Trophoblast cell (in vitro differentiated cells and primary cell): ENCODE measurements around the gene ATF4.

Experiments
- DNase-seq, 2 donors: peaks; one replicate each; pipeline ENCODE4 v3.0.0-alpha.2; 2016
- H2AFZ ChIP-seq: 2 replicates; pipeline ENCODE4 v1.6.1; 2013; ENCODE audit warnings: low read length, moderate library complexity, mild to moderate bottlenecking; ENCODE audit not compliant: insufficient read depth, poor library complexity
- H2AK5ac ChIP-seq: 2 replicates; pipeline ENCODE4 v1.6.1; 2013; ENCODE audit warnings: mild to moderate bottlenecking, low read length
- H2BK120ac ChIP-seq: 2 replicates; pipeline ENCODE4 v1.6.1; 2013; ENCODE audit warnings: low read length, mild to moderate bottlenecking, moderate library complexity; ENCODE audit not compliant: insufficient read depth, poor library complexity
- H2BK12ac ChIP-seq: 2 replicates; pipeline ENCODE4 v1.6.1; 2013; ENCODE audit warnings: mild to moderate bottlenecking, low read length, moderate library complexity
- H2BK5ac ChIP-seq: 2 replicates; pipeline ENCODE4 v1.6.1; 2013; ENCODE audit warnings: low read length, low read depth, moderate library complexity, mild to moderate bottlenecking; ENCODE audit not compliant: poor library complexity
- H3K14ac ChIP-seq: 2 replicates; pipeline ENCODE4 v1.6.1; 2013; ENCODE audit warnings: mild to moderate bottlenecking, low read length
- H3K18ac ChIP-seq: 2 replicates; pipeline ENCODE4 v1.6.1; 2013; ENCODE audit warnings: mild to moderate bottlenecking, low read length
- H3K23ac ChIP-seq: 2 replicates; pipeline ENCODE4 v1.6.1; 2013; ENCODE audit warnings: low read length
- H3K27ac ChIP-seq: 2 replicates; pipeline ENCODE4 v1.5.1; 2013; ENCODE audit warnings: low read depth, mild to moderate bottlenecking, inconsistent platforms, low read length, moderate library complexity
- H3K27me3 ChIP-seq: 2 replicates; pipeline ENCODE4 v1.6.1; 2013; ENCODE audit warnings: inconsistent platforms, mild to moderate bottlenecking, low read length, moderate library complexity; ENCODE audit not compliant: insufficient read depth
- H3K36me3 ChIP-seq, 2 experiments: 1 replicate in 1 of 2; 2 replicates in 1 of 2; pipeline ENCODE4 v1.6.1; 2013; ENCODE audit warnings: low read length in 2 of 2, mild to moderate bottlenecking in 2 of 2, moderate library complexity in 1 of 2; ENCODE audit not compliant: insufficient read depth in 2 of 2, control insufficient read depth in 1 of 2
- H3K4ac ChIP-seq: 2 replicates; pipeline ENCODE4 v1.6.1; 2013; ENCODE audit warnings: low read depth, mild to moderate bottlenecking, low read length, moderate library complexity
- H3K4me1 ChIP-seq, 2 experiments: 1 replicate in 1 of 2; 2 replicates in 1 of 2; pipeline ENCODE4 v1.6.1; 2013; ENCODE audit warnings: low read length in 2 of 2, mild to moderate bottlenecking in 2 of 2, moderate library complexity in 1 of 2; ENCODE audit not compliant: insufficient read depth in 2 of 2, control insufficient read depth in 1 of 2
- H3K4me2 ChIP-seq: 2 replicates; pipeline ENCODE4 v1.6.1; 2013; ENCODE audit warnings: inconsistent platforms, mild to moderate bottlenecking, low read length, moderate library complexity
- H3K4me3 ChIP-seq: 2 replicates; pipeline ENCODE4 v1.5.1; 2013; ENCODE audit warnings: mild to moderate bottlenecking, low read depth, low read length, inconsistent platforms
- H3K79me1 ChIP-seq: one replicate; pipeline ENCODE4 v1.6.1; 2013; ENCODE audit warnings: low read length
- H3K79me2 ChIP-seq: 2 replicates; pipeline ENCODE4 v1.6.1; 2013; ENCODE audit warnings: low read length, mild to moderate bottlenecking; ENCODE audit not compliant: control insufficient read depth, insufficient read depth, poor library complexity
- H3K9ac ChIP-seq: 2 replicates; pipeline ENCODE4 v1.6.1; 2013; ENCODE audit warnings: mild to moderate bottlenecking, low read length
- H3K9me3 ChIP-seq: 2 replicates; pipeline ENCODE4 v1.6.1; 2013; ENCODE audit warnings: low read depth, mild to moderate bottlenecking, control low read depth, inconsistent platforms, low read length; ENCODE audit not compliant: insufficient read depth
- H4K12ac ChIP-seq: 2 replicates; pipeline ENCODE4 v1.6.1; 2013; ENCODE audit warnings: low read depth, mild to moderate bottlenecking, low read length, moderate library complexity
- H4K8ac ChIP-seq: 2 replicates; pipeline ENCODE4 v1.6.1; 2013; ENCODE audit warnings: low read depth, mild to moderate bottlenecking, low read length, moderate library complexity
- H4K91ac ChIP-seq: one replicate; pipeline ENCODE4 v1.6.1; 2013; ENCODE audit warnings: low read depth, mild to moderate bottlenecking, low read length, moderate library complexity
- WGBS: extraction: QIAGEN DNeasy Blood & Tissue Kit; methylation state at CpG from one replicate; pipeline ENCODE4 v1.1.7; 2013; ENCODE audit warnings: missing lambda C conversion rate; ENCODE audit not compliant: insufficient read length, insufficient coverage; ENCODE audit errors: extremely low coverage; 5-methylcytosine and 5-hydroxymethylcytosine counted together

ATF4 gene

DNA sequence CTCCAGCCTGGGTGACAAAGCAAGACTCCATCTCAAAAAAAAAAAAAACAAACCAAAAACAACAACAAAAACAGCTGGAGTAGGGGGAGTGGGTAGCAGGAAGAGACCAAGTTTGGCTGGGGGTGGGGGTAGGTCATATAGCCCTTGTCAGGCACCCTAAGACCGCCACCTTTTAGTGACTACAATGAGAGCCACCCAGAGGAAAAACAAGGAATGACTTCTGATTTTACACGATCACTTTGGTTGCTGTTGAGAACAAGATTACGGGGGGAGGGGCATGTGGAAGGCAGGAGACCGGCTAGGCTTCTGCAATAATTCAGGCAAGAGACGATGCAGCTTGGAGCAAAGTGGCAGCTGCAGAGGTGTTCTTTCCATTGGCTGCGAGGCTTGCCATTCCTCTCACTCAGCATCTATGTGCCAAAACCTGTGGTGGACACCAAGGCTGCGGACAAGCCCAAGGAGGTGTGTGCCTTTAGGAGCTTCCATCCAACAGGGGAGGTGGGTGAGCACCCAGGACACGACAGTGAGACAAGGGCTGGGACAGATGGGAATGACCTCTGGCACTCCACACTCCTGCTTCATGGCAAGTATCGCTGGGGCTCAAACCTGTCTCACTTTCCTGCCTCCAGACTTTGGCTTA is 10.4 kb downstream of the ATF4 start:
- no peak overlapping the region for H2AK5ac ChIP-seq
- no peak overlapping the region for H3K27ac ChIP-seq
- no peak overlapping the region for H3K18ac ChIP-seq
- H2AFZ ChIP-seq, result no peak overlapping the region
- no peak overlapping the region for H4K12ac ChIP-seq
- H3K9me3 ChIP-seq, result no peaks in the 10 kb centered on the region
- H3K79me1 ChIP-seq, result peaks cover 5% of the 10 kb centered on the region
- H3K4ac ChIP-seq, result peak overlapping the region; percentile 19
- no peak overlapping the region for H4K8ac ChIP-seq
- no peak overlapping the region for H2BK5ac ChIP-seq
- peaks cover 19 to 20% of the 10 kb centered on the region in 2 experiments for H3K36me3 ChIP-seq
- peak in 1 of 2 donors; percentile 44 for DNase-seq
- H3K4me2 ChIP-seq, result no peak overlapping the region
- no peak overlapping the region for H4K91ac ChIP-seq
- H3K4me3 ChIP-seq, result no peak overlapping the region
- H3K27me3 ChIP-seq, result no peaks in the 10 kb centered on the region
- no peak overlapping the region for H2BK120ac ChIP-seq
- H3K4me1 ChIP-seq, result peaks cover 10 to 30% of the 10 kb centered on the region in 2 experiments
- no peak overlapping the region for H3K14ac ChIP-seq
- H3K23ac ChIP-seq, result no peak overlapping the region
- H3K79me2 ChIP-seq, result peaks cover 9% of the 10 kb centered on the region
- WGBS, result no CpG with 5 or more reads among the region's 9 CpGs
- H2BK12ac ChIP-seq, result no peak overlapping the region
- H3K9ac ChIP-seq, result no peak overlapping the region

DNA sequence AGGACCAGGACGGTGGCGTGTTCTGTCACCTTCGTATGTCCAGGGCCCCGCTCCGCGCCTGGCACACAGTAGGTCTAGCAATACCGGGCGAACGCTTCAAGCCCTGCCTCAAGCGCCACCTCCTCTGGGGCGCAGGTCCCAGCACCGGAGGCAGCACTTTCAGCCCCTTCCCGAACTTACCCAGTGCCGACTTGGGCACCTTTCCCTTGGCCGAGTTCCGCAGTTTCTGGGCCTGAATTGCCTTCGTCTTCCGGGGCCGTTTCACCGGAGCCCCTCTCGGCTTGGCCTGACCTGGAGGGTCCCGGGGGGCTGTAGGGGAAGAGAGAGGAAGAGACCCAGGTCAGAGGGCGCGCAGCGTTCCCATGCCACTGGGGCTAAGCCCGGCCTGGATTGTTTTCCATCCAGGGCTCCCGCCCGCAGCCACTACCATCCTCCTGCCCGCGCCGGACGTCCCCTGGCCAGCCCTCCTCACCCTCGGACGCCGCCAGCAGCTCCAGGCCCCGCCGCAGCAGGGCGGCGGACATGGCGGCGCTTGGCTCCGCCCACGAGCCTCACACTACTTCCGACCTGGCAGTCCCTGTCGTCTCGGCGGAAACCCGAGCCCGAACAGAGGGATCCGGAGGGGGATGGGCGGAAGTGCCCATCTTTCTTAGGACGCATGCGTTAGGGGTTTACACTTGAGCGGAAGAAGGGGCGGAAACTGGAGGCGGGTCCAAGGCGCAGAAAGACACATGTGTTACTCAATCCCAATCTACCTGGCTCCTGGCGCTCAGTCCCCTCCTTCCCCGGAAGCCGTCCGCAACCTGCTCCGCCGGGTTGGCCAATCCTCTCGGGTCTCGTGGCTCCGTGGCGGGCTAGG is 12.1 kb downstream of the ATF4 start, which contains the start of gene RPS19BP1:
TSS of gene RPS19BP1 (minus strand) at position 534 of the 859 bp plus-strand sequence. CDS start at position 524, 10 bp downstream.
- Histone ChIP-seq H2BK120ac (peak within 1 kb of the TSS; percentile 75), H3K18ac (peak within 1 kb of the TSS; percentile 77), H3K4me1 (peaks cover 10 to 28% of the 10 kb centered on the region in 2 experiments), H3K27ac (peak within 1 kb of the TSS; percentile 45), H3K4ac (peak within 1 kb of the TSS; percentile 95), H3K4me3 (peak within 1 kb of the TSS; percentile 91), H4K8ac (peak within 1 kb of the TSS; percentile 95), H3K14ac (peak within 1 kb of the TSS; percentile 93), H4K12ac (peak within 1 kb of the TSS; percentile 91), H2AK5ac (peak within 1 kb of the TSS; percentile 95), H3K36me3 (peaks cover 19 to 20% of the 10 kb centered on the region in 2 experiments), H3K23ac (no peak within 1 kb of the TSS), H2BK12ac (peak within 1 kb of the TSS; percentile 21), H2BK5ac (peak within 1 kb of the TSS; percentile 70), H2AFZ (peak within 1 kb of the TSS; percentile 80), H3K4me2 (peak within 1 kb of the TSS; percentile 94), H4K91ac (peak within 1 kb of the TSS; percentile 91), H3K27me3 (no peaks in the 10 kb centered on the region), H3K9ac (peak within 1 kb of the TSS; percentile 86), H3K9me3 (no peaks in the 10 kb centered on the region), H3K79me2 (peaks cover 9% of the 10 kb centered on the region), H3K79me1 (peaks cover 5% of the 10 kb centered on the region)
- peak; percentile 100 for DNase-seq
- no CpG with 5 or more reads among the region's 67 CpGs for WGBS

DNA sequence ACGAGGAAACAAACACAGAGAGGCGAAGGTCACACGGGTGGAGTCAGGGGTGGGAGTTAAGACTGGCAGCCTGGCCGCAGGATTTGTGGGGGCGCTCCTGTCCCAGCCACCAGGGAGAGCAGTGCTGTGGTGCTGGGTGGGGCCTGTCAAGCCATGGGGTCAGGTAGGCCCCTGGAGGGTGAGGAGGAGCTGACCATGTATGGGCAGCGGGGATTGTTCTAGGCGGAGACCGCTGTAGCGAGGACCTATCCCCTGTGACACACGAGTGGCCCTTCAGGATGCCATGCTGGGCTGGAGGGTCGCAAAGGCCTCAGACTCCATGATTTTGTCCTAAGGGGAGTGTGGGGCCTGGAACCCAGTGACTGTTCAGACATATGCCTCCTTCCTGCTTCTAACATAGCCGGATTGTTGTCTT is 13.7 kb downstream of the ATF4 start:
- Histone ChIP-seq H2BK120ac (no peak overlapping the region), H3K4me2 (no peak overlapping the region), H3K27me3 (no peaks in the 10 kb centered on the region), H2BK12ac (peak overlapping the region; percentile 8), H4K91ac (peak overlapping the region; percentile 8), H2AFZ (peak overlapping the region; percentile 89), H3K36me3 (peaks cover 12 to 13% of the 10 kb centered on the region in 2 experiments), H2AK5ac (peak overlapping the region; percentile 28), H3K27ac (no peak overlapping the region), H3K4me3 (no peak overlapping the region), H3K4me1 (peaks cover 4 to 13% of the 10 kb centered on the region in 2 experiments), H3K9ac (no peak overlapping the region), H3K9me3 (no peaks in the 10 kb centered on the region), H3K23ac (no peak overlapping the region), H4K12ac (no peak overlapping the region), H3K18ac (no peak overlapping the region), H4K8ac (peak overlapping the region; percentile 81), H3K14ac (no peak overlapping the region), H3K79me1 (peaks cover 5% of the 10 kb centered on the region), H2BK5ac (no peak overlapping the region), H3K4ac (no peak overlapping the region), H3K79me2 (peaks cover 9% of the 10 kb centered on the region)
- no CpG with 5 or more reads among the region's 12 CpGs for WGBS
- no peak for DNase-seq

DNA sequence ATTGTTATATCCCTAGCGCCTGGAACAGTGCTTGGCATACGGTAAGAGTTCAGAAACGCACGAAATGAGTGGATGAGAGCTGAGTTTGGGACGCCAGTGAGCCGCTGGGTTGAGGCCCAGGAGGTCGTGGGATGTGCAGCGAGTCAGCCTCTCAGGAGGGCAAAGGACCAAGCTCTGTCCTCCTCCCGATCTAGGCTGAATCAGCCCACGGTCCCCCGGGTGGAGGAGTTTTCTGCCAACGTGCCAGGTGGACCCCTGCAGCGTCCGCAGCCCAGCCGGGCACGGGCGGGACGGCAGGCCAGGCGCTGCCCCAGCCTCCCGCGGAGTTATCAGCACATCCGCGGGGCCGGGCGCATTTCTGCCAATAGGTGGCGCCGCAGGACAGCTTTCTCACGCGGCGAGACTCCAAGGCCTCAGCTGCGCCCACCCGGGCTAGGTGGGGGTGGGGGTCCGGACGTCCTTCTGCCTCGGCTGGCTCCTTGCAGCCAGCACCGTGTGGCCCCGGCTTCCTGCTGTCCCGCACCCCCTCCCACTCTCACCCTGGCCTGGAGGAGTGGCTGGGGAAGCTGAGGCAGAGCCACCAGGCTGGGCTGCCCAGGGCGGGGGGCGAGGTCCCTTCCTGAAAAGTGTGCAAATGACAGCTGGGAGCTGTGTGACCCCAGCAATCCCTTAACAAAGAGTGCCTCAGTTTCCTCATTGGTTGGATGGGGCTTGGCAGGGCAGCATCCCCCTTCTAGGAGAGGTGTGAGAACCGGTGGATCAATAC is 14.4 kb downstream of the ATF4 start:
- H3K18ac ChIP-seq, result no peak overlapping the region
- H3K27me3 ChIP-seq, result no peaks in the 10 kb centered on the region
- H3K4me1 ChIP-seq, result peaks cover 4 to 13% of the 10 kb centered on the region in 2 experiments
- peak overlapping the region; percentile 81 for H4K8ac ChIP-seq
- no peak overlapping the region for H2BK120ac ChIP-seq
- H2BK12ac ChIP-seq, result peak overlapping the region; percentile 6
- no peak overlapping the region for H3K4ac ChIP-seq
- H3K36me3 ChIP-seq, result peaks cover 7 to 8% of the 10 kb centered on the region in 2 experiments
- peaks cover 9% of the 10 kb centered on the region for H3K79me2 ChIP-seq
- H2AK5ac ChIP-seq, result no peak overlapping the region
- H3K79me1 ChIP-seq, result peaks cover 5% of the 10 kb centered on the region
- no peaks in the 10 kb centered on the region for H3K9me3 ChIP-seq
- H2BK5ac ChIP-seq, result no peak overlapping the region
- no peak overlapping the region for H3K27ac ChIP-seq
- no peak overlapping the region for H3K4me3 ChIP-seq
- no peak overlapping the region for H3K9ac ChIP-seq
- peak overlapping the region; percentile 89 for H2AFZ ChIP-seq
- peak overlapping the region; percentile 61 for H4K91ac ChIP-seq
- peak overlapping the region; percentile 32 for H4K12ac ChIP-seq
- no peak overlapping the region for H3K23ac ChIP-seq
- H3K14ac ChIP-seq, result peak overlapping the region; percentile 8
- WGBS, result no CpG with 5 or more reads among the region's 41 CpGs
- DNase-seq, result peak; percentile 52 to 77
- H3K4me2 ChIP-seq, result peak overlapping the region; percentile 57
